Spleen (tissue), 7 donors: ENCODE measurements around the gene ZNF326.

Source experiments
- POLR2A ChIP-seq, 3 donors: fragments of 450-650 bp; IDR thresholded peaks; one replicate each; pipeline ENCODE4 v1.5.1; 2017; ENCODE audit warnings: antibody characterized with exemption in 3 of 3, mild to moderate bottlenecking in 1 of 3
- TF ChIP-seq, protein P1 (sequence below), 11 experiments: fragments of 200-600 bp in 7 of 11; fragments of 450-650 bp in 4 of 11; sonication (generic) in 4 of 11; IDR thresholded peaks in 8 of 11; conservative IDR thresholded peaks in 3 of 11; 1 replicate in 7 of 11; 2 replicates in 4 of 11; pipeline versions ENCODE4 v1.4.0 to v1.8.0; 2016 to 2021; ENCODE audit warnings: antibody characterized with exemption in 11 of 11, inconsistent platforms in 4 of 11, mild to moderate bottlenecking in 1 of 11
- donor health status: DM: no; HTN: no; CAD: no; lungs with moderate emphysema.
- donor health status: DM: no; HTN: no; CAD: no.
- donor health status: DM: no; HTN: no; CAD: no.

DNA sequence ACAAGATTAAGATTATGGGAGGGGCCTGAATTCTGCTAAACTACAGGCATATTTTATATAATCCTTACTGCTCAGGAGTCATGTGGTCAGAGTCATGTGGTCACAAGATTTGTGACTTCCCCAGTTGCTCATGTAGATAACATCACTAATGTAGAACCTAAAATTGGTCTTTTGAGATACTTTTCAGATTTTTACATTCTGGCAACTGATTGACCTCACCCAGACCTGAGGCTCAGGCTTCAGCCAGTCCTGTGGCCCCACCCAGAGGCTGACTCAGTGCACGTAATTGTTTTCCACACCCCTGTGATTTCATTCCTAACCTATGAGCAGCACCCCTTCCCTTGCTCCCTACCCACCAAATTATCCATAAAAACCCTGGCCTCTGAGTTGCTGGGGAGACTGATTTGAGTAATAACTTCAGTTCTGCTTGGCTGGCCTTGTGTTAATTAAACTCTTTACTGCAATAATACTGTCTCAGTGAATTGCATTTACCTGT is 41.7 kb upstream of the ZNF326 start:
- TF ChIP-seq POLR2A (IDR thresholded peaks at IDR 0.05) = no peak
- TF ChIP-seq, protein P1, sequence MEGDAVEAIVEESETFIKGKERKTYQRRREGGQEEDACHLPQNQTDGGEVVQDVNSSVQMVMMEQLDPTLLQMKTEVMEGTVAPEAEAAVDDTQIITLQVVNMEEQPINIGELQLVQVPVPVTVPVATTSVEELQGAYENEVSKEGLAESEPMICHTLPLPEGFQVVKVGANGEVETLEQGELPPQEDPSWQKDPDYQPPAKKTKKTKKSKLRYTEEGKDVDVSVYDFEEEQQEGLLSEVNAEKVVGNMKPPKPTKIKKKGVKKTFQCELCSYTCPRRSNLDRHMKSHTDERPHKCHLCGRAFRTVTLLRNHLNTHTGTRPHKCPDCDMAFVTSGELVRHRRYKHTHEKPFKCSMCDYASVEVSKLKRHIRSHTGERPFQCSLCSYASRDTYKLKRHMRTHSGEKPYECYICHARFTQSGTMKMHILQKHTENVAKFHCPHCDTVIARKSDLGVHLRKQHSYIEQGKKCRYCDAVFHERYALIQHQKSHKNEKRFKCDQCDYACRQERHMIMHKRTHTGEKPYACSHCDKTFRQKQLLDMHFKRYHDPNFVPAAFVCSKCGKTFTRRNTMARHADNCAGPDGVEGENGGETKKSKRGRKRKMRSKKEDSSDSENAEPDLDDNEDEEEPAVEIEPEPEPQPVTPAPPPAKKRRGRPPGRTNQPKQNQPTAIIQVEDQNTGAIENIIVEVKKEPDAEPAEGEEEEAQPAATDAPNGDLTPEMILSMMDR (IDR thresholded peaks at IDR 0.05 in 8 of 11, conservative IDR thresholded peaks at IDR 0.05 in 3 of 11) = peak in 2 of 11 experiments; percentile 15 to 19
